ENCODE measurements around the gene SEPTIN1.

The SEPTIN1 gene

DNA sequence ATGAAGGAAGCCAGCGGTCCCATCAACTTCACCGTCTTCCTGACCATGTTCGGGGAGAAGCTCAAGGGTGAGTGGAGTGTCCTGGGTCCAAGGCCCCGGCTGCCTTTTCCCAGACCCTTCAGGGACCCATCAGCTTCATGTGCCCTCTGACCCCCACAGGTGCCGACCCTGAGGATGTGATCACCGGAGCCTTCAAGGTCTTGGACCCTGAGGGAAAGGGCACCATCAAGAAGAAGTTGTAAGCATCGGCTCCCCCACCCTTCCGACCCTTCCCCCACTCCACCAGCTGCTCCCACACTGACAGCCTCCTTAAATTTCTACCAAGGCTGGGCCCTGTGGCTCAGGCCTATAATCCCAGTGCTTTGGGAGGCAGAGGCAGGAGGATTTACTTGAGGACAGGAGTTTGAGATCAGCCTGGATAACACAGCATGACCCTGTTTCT, 5.9 kb downstream of the SEPTIN1 start:
- no peak for DNase-seq

DNA sequence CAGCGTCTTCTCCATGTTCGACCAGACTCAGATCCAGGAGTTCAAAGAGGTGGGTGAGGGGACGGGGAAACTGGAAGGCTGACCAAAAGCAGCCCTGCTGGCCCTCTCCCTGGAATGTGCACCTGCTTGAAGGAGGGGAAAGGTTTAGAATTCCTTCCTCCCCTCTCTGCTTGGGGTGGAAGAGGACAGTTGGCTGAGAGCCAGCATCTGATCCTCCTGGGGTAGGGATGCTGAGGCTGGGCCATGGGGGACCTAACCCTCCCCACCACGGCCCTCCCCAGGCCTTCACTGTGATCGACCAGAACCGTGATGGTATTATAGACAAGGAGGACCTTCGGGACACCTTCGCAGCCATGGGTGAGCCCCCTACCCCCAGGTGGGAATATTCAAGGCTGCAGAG, 6.5 kb downstream of the SEPTIN1 start:
- no peak for DNase-seq

DNA sequence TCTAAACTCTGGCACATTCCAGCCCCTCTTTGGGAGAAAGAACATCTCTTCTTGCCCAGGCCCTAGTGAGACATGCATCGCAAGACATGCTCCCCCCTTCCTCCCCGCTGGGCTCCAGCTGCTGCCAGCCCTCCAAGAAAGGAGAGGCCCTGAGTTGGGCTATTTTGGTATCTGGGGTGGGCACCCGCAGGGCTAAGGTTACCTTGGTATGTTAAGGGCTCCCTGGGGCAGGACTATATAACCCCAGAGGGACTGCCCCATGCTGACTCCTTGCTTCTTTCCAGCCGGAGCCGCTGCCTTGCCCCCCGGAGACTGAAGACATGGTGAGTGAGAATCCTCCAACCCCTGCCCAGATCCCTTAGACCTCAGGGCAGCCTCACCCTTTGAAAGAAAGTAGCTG, 7.8 kb downstream of the SEPTIN1 start, which contains the start of gene MYL11:
TSS of gene MYL11 (plus strand) at position 265 of the 400 bp plus-strand sequence. CDS start at position 321, 56 bp downstream.
- no peak for DNase-seq

DNA sequence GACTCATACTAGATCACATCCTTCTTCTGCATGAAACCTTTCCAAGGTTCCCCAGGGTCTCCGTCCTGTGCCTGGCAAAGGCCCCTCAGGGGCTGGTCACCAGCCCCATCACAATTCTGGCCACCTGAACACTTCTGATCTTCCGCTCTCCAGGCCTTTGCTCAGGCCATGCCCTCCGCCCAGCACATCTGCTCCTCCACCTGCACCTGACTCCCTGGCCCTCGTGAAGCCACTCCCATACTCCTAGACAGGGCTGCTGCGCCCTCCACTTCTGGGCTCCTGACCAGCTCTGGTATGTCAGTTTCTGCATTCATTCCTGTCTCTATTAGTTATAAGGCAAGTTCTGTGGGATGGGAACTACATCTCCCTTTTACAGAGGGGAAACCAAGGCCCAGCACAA, 9.6 kb downstream of the SEPTIN1 start:
- no peak for DNase-seq

DNA sequence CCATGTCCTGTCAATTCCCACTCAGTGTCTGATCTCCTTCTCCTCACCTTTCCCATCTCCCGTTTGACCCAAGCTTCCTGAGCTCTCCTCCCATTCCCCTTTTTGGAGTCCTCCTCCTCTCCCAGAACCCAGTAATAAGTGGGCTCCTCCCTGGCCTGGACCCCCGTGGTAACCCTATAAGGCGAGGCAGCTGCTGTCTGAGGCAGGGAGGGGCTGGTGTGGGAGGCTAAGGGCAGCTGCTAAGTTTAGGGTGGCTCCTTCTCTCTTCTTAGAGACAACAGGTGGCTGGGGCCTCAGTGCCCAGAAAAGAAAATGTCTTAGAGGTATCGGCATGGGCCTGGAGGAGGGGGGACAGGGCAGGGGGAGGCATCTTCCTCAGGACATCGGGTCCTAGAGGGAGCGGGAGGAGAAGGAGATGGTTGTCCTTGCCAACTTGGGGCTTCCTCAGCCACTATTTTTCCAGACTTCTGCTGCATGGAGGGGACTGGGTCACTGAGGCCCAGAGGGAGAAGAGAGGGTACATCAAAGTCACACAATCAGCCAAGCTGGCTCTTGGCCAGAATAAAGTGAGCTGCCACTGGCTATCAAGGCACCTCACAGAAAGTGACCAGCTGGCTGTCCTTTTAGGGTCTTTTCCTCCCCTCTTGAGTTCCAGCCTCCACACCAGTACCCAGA, 10.2 kb downstream of the SEPTIN1 start:
- no peak for DNase-seq

DNA sequence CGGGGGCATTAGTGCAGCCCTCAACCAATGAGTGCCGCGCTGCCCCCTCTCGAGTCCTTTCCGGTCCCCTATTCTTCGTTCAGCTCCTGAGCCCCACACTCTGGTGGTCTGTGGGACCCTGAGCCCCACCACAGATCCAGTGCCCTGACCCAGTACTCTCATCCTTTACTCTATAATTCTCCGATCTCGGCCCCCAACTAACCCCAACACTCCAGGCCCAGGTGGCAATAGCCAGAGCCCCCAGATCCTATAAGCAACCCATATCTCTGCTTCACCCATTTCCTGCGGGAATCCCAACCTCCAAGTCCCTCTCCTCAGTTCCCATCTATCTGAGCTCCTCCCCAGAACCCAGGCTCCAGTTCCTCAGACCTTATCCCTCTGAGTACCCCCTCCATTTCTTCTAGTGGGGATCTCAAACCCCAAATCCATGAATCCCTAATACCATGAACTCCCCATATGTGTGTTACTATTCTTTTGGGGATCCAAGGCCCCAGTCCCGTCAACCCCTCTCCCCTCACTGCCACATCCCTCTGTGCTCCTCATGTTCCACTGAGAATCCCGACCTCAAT, 11.0 kb downstream of the SEPTIN1 start:
- no peak for DNase-seq

DNA sequence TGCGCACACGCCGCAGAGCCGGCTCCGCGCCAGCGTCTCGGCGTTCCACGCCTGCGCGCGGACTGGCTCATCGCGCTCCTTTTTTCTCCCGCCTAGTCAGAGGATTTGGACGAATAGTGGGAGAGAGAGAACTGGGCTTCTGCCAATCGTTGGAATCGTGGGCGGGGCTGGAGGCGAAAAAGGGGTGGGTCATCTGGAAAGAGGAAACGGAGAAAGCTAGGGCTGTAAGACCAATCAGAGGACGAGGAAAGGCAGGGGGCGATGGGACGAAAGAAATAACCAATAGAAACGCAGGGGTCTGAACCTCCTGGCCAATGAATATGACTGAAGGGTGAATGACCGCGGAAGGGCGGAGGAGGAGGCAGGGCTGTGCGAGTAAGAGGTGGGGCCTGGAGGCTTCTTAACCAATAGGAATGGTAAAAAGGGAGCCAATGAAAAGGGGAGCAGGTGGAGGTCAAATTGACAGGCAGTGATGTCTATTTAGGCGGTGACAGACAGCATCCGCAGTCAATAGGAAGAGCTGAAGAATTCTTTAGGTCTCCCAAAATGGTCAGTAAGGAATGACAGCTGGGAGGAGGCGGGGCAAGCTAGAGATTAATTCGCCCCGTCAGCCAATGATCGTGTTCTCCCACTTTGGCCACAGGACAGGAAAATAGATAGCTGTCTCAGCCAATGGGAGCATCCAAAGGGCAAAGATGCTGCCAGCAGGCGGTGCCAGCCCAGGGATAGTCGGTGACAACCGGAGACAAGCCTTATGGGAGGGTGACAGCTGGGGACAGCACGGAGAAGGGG, 11.7 kb downstream of the SEPTIN1 start, which contains the start of gene TBC1D10B:
TSS of gene TBC1D10B (minus strand) at position 39 of the 792 bp plus-strand sequence. CDS start 311 bp downstream, outside the sequence.
- DNase-seq: peak; percentile 100

DNA sequence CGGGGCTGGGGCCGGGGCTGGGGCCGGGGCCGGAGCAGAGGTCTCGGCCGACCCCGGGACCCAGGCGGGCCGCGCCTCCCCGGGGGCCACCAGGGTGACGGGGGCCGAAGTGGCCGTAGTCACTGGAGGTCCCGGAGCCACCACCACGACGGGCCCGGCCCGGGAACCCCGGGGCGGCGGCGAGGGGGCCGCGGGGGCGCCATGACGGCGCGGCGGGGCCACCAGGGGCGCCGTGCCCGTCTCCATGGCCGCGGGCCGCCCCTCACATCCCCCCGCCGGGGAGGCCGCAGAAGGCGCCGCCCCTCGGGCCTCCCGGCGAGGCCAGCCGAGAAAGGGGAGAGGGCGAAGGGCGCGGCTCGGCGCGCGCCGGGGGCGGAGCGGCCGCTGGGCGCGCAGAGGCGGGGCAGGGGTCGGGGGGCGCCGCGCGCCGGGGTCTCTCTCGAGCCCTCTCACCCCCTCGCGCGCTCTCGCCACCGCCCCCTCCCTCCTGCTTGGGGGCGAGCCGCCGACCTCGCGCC, 12.4 kb downstream of the SEPTIN1 start:
- no peak for DNase-seq

DNA sequence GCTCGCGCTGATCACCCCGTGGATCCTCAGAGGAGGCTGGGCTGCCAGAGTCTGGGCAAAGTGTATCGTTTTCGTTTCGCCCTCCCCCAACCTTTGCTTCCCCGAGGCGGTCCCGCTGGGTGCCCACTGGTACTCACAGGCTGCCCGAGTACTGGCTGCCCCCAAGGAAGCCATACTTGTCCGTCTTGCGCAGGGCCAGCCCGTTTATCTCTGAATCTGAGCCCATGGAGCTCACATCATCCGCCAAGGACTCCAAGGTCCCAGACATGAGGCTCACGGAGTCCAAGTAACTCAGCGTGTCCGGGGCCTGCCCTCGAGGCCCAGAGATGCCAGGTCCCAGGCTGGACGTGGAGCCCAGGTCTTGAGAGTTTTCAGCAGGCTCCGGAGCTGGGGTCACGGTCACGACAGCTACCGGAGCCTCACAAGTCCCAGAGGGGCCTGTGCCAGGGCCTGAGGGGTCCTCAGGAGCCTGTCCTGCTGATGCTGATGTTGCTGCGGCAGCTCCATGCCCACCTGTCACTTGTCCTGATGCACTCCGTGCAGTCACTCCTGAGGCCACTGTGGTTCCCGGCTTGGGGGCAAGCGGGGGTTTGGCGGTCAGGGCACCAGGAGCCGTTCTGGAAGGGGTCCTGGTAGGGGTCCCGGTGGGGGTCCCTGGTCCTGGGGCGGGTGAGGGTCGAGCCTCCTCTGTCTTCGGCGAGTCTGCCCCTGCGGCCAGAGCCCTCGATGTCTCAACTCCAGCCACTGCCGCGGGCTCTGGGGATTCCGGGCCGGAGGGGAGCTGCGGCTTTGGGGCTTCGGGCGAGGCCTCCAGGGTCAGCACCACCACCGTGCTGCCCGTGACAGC, 13.0 kb downstream of the SEPTIN1 start:
- no peak for DNase-seq

DNA sequence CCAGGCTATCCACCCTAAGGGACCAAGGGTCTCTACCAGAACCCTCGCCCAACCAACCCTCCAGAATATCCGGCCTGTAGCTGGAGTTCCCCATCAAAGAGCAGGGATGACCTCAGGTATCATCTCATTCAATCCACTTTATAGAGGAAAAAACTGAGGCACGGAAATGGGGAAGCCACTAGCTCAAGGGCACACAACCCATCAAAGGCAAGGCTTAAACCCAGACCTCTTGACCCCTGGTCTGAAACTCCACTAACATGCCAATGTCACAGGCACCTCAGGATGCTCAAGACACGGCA, 13.6 kb downstream of the SEPTIN1 start:
- no peak for DNase-seq

DNA sequence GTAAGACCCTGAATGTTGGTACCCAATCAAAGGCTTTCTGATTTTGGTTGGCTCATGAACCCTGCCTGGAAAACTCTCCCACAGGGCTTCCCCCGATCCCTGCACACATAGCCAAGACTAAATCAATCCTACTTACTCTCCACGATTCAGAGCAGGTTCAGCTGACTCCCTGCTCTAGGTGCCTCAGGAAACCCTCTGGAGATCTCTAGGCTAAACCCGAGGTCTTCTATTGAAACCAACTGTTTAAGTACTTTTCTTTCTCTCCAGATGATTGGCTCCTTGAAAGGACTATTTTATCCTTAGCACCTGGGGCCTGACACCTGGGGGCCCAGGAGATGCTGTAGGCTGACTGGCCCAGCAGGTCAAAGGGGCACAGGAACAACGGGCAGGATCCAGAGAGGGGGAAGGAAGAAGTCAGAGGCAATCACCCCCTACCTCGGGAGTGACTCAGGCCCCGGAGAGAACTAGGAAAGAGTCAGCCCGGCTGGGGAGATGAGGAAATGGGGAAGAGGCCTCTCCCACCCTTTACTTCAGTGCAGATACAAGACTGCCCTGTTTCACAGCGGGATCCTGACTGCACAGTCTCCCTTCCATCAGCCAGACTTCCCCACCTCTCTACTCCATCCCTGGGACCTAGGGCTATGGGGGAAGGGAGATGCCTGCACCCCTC, 14.1 kb downstream of the SEPTIN1 start:
- no peak for DNase-seq

DNA sequence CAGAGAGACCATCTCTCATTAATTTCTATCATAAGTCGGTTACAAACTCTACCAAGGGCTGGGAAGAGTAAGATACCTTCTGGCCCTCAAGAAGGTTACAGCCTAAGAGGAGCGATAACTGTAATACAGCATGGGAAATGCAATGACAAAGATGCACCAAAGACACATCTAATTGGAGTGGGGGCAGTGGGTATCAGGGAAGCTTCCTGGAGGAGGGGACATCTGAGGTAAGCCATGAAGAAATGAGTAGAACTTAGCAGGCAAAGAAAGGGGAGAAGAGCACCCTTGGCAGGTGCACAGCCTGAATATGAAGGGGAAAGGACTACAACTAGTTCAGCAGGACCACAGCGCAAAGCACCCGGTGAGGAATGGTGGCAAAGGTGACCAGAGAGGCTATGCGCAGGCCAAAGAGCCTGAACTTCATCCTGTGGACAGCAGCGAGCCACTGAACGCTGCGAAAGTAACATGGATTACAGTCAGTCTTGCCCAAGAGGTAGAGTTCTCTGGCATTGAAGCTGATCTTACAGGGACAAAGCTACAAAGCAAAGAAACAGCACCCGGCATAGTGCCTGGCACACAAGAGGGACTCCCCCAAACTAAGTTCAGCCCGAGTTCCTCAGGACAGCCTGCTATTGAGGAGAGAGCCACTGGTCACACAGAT, 14.9 kb downstream of the SEPTIN1 start:
- DNase-seq: no peak

DNA sequence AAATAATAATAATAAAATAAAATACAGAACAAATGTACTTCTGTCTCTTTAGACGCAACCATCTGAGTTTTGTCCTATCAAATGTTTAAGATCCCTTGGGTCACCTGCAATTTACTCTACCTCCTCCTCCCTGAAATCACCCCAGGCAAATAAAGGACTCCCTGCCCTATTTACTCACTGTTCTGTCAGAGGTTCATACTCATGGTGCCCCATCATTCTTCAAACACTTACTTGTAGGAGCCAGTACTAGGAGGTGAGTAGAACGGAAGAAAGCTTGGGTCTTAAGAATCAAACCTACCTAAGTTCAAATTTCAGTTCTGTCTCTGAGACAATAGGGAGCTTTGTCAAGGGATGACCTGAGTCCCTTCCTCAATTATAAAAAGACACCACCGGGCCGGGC, 15.8 kb downstream of the SEPTIN1 start:
- DNase-seq: no peak

DNA sequence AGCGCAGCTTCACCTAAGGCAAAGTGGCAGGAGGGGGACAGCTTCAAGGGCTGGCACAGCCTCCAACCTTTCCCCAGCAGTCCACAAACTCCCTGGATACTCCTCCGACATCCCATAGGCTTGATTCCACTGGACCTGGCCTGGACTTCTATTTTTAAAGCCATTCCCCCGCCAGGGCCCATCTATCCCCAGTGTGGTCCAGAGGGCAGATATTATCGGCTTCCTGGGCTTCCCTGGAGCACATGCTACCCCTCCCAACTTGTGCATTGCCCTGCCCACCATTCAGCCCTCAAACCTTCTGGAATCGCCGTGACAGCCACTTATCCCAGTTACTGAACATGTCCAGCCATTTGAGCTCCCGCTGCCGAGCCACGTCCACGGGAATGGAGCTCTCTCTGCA, 17.2 kb downstream of the SEPTIN1 start:
- DNase-seq: no peak

DNA sequence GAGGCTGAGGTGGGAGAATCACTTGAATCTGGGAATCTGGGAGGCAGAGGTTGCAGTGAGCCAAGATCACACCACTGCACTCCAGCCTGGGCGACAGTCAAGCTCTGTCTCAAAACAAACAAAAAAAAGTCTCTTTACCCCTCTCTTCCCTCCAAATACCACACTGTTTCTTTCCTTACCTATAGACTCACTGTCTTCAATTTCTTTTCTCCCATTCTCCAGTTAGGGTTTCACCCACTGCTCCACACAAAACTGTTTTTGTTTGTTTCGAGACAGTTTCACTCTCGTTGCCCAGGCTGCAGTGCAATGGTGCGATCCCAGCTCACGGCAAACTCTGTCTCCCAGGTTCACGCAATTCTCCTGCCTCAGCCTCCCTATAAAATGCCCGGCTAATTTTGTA, 21.2 kb downstream of the SEPTIN1 start:
- DNase-seq: no peak

DNA sequence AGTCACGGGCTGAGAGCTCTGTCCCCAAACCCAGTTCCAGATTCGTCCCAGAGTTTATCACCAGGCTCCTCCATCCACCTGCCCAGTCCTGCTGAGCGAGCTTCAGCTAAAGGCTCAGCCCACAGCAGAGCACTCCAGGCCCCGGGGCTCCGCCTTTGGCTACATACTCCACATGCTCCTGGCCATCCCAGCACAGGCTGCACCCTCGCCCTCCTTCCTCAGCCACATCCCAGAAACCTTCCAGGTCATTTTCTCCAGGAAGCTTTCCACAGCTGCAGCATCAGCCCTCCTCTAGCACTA, 22.5 kb downstream of the SEPTIN1 start:
- DNase-seq: no peak

DNA sequence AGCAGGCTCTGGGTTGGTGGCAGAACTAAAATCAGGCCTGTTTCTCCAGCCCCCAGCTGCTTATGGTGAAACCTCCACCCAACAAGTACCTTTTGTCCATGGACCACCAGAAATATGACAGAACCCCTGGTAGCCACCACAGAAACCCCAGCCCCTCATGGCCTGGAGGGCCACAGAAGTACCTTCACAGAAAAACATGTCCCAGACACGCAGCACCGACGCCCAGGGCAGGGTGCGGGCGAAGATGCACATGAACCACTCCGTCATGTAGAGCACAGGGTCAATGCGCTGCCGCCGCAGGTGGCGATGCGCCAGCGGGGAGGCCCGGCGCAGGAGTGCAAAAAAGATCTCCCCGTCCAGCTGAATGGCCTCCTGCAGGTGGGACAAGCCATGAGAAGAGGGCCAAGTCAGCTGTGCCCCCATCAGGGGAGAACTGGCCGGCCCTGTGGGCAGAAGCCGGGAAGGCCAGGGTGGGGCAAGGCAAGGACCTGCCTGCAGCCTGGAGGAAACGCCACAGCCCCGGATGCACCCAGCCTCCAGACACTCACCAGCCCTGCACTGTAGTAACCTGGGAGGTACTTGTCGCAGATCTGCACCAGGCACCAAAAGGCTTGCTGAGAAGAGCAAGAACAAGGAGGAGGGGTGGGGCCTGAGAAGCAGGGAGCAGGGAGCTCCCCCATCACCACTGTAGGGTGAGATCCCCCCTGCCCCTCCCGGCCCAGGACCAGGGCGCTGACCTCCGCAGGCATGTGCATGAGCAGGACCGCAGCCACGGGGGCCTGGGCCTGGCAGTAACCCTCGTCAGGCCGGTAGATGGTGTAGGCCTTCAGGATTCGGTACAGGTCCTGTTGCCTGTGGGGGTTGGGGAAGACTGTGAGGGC, 23.1 kb downstream of the SEPTIN1 start:
- DNase-seq: no peak

DNA sequence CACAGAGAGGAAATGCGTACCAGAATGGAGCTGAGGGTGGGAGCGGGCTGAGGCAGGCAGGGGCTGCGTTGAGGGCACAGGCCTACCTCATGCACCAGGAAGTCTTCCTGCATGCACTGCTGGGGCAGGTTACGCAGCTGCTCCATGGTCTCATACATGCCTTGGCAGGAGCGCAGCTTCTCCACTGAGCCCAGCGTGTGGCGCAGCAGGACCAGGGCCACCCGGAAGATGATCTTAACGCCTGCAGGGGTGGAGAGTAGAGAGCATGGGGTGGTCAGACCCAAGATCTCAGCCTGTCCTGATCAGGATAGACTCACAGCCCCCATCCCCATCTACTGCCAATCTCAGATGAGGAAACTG, 23.8 kb downstream of the SEPTIN1 start:
- DNase-seq: no peak

DNA sequence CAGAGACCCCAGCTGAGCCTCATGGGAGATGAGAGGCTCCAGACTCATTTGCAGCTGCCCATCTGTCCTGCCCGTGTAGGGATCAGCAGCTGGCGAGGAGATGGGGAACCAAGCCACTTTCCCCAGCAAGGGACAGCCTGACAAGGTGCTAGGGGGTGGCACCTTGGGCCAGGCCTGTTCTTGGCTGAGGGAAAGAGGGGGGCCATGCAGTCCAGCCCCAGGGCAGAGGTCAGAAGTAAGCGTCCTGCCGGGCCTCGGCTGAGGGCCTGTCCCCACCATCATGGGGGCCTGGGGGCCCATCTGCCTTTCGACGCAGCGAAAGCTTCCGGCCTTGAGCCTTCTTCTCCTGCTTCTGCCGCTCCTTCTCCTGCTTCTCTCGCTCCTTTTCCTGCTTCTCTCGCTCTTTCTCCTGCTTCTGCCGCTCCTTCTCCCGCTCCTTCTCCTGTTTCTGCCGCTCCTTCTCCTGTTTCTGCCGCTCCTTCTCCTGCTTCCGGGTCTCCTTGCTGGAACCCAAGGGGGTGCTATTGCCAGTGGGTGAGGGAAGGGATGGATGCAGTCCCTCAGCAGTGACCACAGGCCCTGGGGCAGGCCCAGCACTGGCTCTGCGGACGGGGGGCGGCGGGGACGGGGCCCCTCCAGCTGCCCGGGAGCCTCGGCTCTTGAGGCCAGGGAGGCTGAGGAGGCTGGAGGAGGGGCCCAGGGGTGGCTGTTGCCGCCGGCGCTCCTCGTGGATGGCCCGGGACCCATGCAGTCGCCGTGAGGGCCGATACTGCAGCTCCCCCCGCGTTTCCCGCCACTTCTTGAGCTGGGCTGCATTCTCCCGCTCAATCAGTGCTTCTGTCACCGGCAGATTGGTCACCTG, 24.4 kb downstream of the SEPTIN1 start:
- DNase-seq: no peak

DNA sequence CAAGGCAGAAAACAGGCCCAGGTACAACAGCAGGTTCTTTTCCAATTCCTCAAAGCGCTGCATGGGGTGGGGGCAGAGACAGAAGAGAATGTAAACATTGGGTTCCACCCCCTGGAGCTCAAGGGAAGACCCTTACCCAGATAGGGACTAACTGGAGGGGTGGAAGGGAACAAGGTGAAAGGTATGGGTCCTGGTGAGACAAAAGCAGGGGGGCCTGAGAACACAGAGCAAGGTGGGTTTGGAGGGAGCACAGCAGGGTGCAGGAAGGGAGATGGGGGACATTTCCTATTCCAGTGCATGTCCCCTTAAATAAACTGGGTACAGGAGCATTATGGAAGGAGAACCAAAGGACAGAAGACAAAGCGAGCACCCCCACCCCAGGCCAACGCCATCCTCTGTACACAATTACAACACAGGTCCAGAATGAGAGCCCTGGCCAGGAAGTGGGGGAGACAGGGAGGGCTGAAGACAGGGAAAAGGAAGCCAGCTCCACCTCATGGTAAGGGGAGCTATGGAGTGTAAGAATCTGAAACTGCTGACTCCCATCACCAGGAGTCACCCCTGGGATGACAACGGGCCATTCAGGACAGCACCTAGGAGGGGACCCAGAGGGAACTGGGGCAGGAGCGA, 25.2 kb downstream of the SEPTIN1 start:
- no peak for DNase-seq

Measured in NCI-H2171 treated with DMSO at 0.1 percent for 48 hours (cell line).